ENCODE results near the gene LCN10. TPM values are rescaled to one million over a fixed set of nuclear protein-coding genes. Genes with fewer than 3 reads are reported as not detected.

The LCN10 gene
- total RNA-seq, 2 experiments from 2014 or later = not detected

DNA sequence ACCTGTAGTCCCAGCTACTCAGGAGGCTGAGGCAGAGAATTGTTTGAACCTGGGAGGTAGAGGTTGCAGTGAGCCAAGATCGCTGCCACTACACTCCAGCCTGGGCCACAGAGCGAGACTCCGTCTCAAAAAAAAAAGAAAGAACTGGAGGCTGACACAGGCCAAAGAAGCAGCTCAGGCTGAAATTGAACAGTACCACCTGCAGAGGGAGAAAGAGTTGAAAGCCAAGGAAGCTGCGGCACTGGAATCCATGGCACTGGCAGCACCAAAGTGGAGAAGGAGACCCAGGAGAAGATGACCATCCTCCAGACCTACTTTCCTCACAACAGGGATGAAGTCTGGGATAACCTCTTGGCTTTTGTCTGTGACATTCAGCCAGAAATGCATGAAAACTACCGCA is 37.1 kb upstream of the LCN10 start:
- TF ChIP-seq, protein P1, sequence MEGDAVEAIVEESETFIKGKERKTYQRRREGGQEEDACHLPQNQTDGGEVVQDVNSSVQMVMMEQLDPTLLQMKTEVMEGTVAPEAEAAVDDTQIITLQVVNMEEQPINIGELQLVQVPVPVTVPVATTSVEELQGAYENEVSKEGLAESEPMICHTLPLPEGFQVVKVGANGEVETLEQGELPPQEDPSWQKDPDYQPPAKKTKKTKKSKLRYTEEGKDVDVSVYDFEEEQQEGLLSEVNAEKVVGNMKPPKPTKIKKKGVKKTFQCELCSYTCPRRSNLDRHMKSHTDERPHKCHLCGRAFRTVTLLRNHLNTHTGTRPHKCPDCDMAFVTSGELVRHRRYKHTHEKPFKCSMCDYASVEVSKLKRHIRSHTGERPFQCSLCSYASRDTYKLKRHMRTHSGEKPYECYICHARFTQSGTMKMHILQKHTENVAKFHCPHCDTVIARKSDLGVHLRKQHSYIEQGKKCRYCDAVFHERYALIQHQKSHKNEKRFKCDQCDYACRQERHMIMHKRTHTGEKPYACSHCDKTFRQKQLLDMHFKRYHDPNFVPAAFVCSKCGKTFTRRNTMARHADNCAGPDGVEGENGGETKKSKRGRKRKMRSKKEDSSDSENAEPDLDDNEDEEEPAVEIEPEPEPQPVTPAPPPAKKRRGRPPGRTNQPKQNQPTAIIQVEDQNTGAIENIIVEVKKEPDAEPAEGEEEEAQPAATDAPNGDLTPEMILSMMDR (IDR thresholded peaks at IDR 0.05) = no peak
- Mint-ChIP-seq H3K9me3 (no peaks in the 10 kb centered on the region), H3K4me3 (no peak overlapping the region), H3K27ac (no peak overlapping the region), H3K4me1 (ENCODE audit: low read depth) (no peaks in the 10 kb centered on the region), H3K36me3 (ENCODE audit: low read depth) (no peaks in the 10 kb centered on the region), H3K27me3 (peaks cover 17% of the 10 kb centered on the region)
- Histone ChIP-seq H3K27me3 (ENCODE audit: control insufficient read depth in 1 of 2, insufficient read depth in 2 of 2, low read length in 2 of 2) (no peaks in the 10 kb centered on the region), H3K4me3 (ENCODE audit: low read length) (no peak overlapping the region), H3K27ac (ENCODE audit: low read depth in 1 of 2, low read length in 2 of 2) (no peak overlapping the region), H3K36me3 (ENCODE audit: insufficient read depth, low read length) (no peaks in the 10 kb centered on the region), H3K4me1 (ENCODE audit: insufficient read depth, low read length) (no peaks in the 10 kb centered on the region), H3K9me3 (ENCODE audit: control insufficient read depth in 1 of 2, insufficient read depth in 1 of 2, low read length in 2 of 2) (no peaks in the 10 kb centered on the region)
- intact Hi-C loops (cut with DNase I, micrococcal nuclease) = loop anchor here in 1 of 2 experiments (10.0 kb wide), 2 partner anchors 285 to 295 kb away; partner anchors contain the start of gene SEC16A
- POLR2A ChIA-PET = no interaction called here
- ATAC-seq (ENCODE audit: poor library complexity) (no peak), DNase-seq (no peak)
- CTCF ChIA-PET = interaction anchor here (3.5 kb wide), 1 partner anchor 255 kb away, joined by 9 read pairs; no protein-coding TSS in a partner anchor

DNA sequence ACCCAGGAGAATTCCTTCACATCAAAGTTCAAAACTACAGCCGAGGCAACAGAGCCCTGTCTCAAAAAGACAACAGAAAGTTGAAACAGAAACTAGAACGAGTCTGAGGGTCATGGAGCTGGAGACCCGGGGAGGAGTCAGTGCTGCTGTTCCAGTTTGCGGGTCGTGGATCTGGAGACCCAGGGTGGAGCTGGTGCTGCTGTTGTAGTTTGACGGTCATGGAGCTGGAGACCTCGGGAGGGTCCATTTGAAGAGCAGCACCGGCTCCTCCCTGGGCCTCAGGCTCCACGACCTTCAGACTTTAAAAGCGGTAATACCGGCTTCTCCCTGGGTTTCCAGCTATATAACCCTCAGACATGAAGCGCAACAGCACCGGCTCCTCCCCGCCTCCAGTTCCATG is 34.6 kb upstream of the LCN10 start:
- Mint-ChIP-seq H3K27ac (no peak overlapping the region), H3K4me1 (ENCODE audit: low read depth) (no peaks in the 10 kb centered on the region), H3K36me3 (ENCODE audit: low read depth) (no peaks in the 10 kb centered on the region), H3K4me3 (no peak overlapping the region), H3K27me3 (peaks cover 17% of the 10 kb centered on the region), H3K9me3 (no peaks in the 10 kb centered on the region)
- Histone ChIP-seq H3K27me3 (ENCODE audit: control insufficient read depth in 1 of 2, insufficient read depth in 2 of 2, low read length in 2 of 2) (no peaks in the 10 kb centered on the region), H3K27ac (ENCODE audit: low read depth in 1 of 2, low read length in 2 of 2) (no peak overlapping the region), H3K4me1 (ENCODE audit: insufficient read depth, low read length) (peaks cover 5% of the 10 kb centered on the region), H3K9me3 (ENCODE audit: control insufficient read depth in 1 of 2, insufficient read depth in 1 of 2, low read length in 2 of 2) (peaks cover 0 to 9% of the 10 kb centered on the region in 2 experiments), H3K4me3 (ENCODE audit: low read length) (no peak overlapping the region), H3K36me3 (ENCODE audit: insufficient read depth, low read length) (no peaks in the 10 kb centered on the region)
- ChIA-PET POLR2A (interaction anchor here (0.6 to 1.4 kb wide), 2 partner anchors 13 to 269 kb away, joined by 3 to 4 read pairs; partner anchors contain the start of gene NPDC1), CTCF (interaction anchor here (3.5 kb wide), 1 partner anchor 258 kb away, joined by 9 read pairs; no protein-coding TSS in a partner anchor)
- ATAC-seq (ENCODE audit: poor library complexity) (no peak), DNase-seq (no peak)
- TF ChIP-seq, protein P1 (IDR thresholded peaks at IDR 0.05) = no peak
- intact Hi-C loops (cut with DNase I, micrococcal nuclease) = no loop called here

DNA sequence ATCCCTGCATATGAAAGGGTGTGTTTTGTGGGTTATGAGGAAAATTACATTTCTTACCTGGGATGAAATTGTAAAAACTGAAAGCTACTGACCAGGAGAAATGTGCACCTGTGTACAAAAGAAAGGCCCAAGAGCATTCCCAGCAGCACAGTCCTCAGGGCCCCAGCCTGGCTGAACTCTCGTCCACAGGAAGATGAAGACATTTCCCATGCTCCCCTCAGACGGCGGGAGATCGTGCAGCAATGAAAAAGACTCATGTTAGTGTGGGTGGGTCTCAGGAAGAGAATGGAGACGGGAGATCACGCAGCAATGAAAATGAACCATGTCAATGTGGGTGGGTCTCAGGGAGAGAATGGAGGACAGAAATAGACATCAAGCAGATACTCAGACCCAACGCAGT is 34.2 kb upstream of the LCN10 start:
- TF ChIP-seq, protein P1 (IDR thresholded peaks at IDR 0.05) = no peak
- Histone ChIP-seq H3K9me3 (ENCODE audit: control insufficient read depth in 1 of 2, insufficient read depth in 1 of 2, low read length in 2 of 2) (peaks cover 0 to 9% of the 10 kb centered on the region in 2 experiments), H3K4me3 (ENCODE audit: low read length) (no peak overlapping the region), H3K27me3 (ENCODE audit: control insufficient read depth in 1 of 2, insufficient read depth in 2 of 2, low read length in 2 of 2) (no peaks in the 10 kb centered on the region), H3K4me1 (ENCODE audit: insufficient read depth, low read length) (peaks cover 5% of the 10 kb centered on the region), H3K27ac (ENCODE audit: low read depth in 1 of 2, low read length in 2 of 2) (no peak overlapping the region), H3K36me3 (ENCODE audit: insufficient read depth, low read length) (no peaks in the 10 kb centered on the region)
- Mint-ChIP-seq H3K9me3 (no peaks in the 10 kb centered on the region), H3K27me3 (peaks cover 17% of the 10 kb centered on the region), H3K4me1 (ENCODE audit: low read depth) (no peaks in the 10 kb centered on the region), H3K36me3 (ENCODE audit: low read depth) (no peaks in the 10 kb centered on the region), H3K4me3 (no peak overlapping the region), H3K27ac (no peak overlapping the region)
- no peak for DNase-seq
- POLR2A ChIA-PET = no interaction called here
- CTCF ChIA-PET = interaction anchor here (3.5 kb wide), 1 partner anchor 258 kb away, joined by 9 read pairs; no protein-coding TSS in a partner anchor
- intact Hi-C loops (cut with DNase I, micrococcal nuclease) = no loop called here
- ATAC-seq (ENCODE audit: poor library complexity) = no peak

Measured in CD4-positive, alpha-beta T cell (primary cell).